Lower leg skin (tissue), 3 donors: Measurements from ENCODE around the gene UBA1.

Source experiments
- CTCF ChIP-seq, 3 donors: fragments of 450-650 bp; IDR thresholded peaks; one replicate each; pipeline ENCODE4 v1.5.1; 2016; ENCODE audit warnings: antibody characterized with exemption in 3 of 3, mild to moderate bottlenecking in 3 of 3, moderate library complexity in 2 of 3
- POLR2A ChIP-seq, 2 donors: fragments of 450-650 bp; IDR thresholded peaks; one replicate each; pipeline ENCODE4 v1.6.1; 2016 to 2017; ENCODE audit warnings: antibody characterized with exemption in 2 of 2, mild to moderate bottlenecking in 1 of 2, moderate library complexity in 1 of 2

DNA sequence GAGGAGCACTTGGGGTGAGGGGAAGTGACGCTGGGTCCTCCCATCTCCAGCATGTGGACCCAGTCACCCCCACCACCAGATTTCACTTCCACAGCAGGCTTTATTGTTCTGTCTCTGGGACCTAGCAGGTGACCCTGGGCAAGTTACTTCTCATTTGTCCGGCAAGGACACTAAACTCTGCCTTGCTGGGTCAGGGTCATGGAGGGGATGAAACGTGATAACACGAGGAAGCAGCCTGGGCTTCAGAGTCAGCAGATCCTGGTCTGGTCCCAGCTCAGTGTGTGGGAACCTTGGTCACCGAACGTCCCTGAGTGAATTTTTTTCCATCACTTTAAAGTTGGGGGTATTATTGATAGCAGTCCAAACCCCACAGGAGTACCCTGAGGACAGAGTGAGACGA is 3.9 kb downstream of the UBA1 start:
- TF ChIP-seq CTCF (IDR thresholded peaks at IDR 0.05), result no peak
- no peak for TF ChIP-seq POLR2A (IDR thresholded peaks at IDR 0.05)
